Large intestine (tissue), 3 donors: Measurements from ENCODE around the gene RAX2. TPM values are rescaled to one million over a fixed set of nuclear protein-coding genes. Genes with fewer than 3 reads are reported as not detected.

Experiments used
- DNase-seq, 2 donors: peaks; one replicate each; pipeline versions ENCODE4 v3.0.0 to v3.0.0-alpha.2; 2013
- H3K27ac ChIP-seq: one replicate; pipeline ENCODE4 v1.5.1; 2013; ENCODE audit warnings: low read length
- H3K27me3 ChIP-seq: 2 replicates; pipeline ENCODE4 v1.6.1; 2013; ENCODE audit warnings: low read length; ENCODE audit not compliant: control insufficient read depth, insufficient read depth
- H3K36me3 ChIP-seq: 2 replicates; pipeline ENCODE4 v1.6.1; 2013; ENCODE audit warnings: low read length; ENCODE audit not compliant: control insufficient read depth, insufficient read depth
- H3K4me1 ChIP-seq: one replicate; pipeline ENCODE4 v1.6.1; 2013; ENCODE audit warnings: low read length; ENCODE audit not compliant: control insufficient read depth, insufficient read depth
- H3K4me3 ChIP-seq: one replicate; pipeline ENCODE4 v1.5.1; 2013; ENCODE audit warnings: low read length
- H3K9me3 ChIP-seq: one replicate; pipeline ENCODE4 v1.6.1; 2013; ENCODE audit warnings: mild to moderate bottlenecking, low read depth, low read length, moderate library complexity; ENCODE audit not compliant: control insufficient read depth
- WGBS: methylation state at CpG from one replicate; pipeline ENCODE4 v1.1.5; 2013; ENCODE audit warnings: low lambda C conversion rate; ENCODE audit not compliant: insufficient coverage; 5-methylcytosine and 5-hydroxymethylcytosine counted together
- polyA plus RNA-seq: library from polyadenylated mRNA; unstranded; fragments of 120-200 nt; gene quantifications from one replicate; pipeline ENCODE4 v1.2.1, GENCODE V29; 2013

RAX2 gene
- polyA plus RNA-seq, 1 donor = 0.01 TPM

GRCh38 chr19:3725640-3726310, 46.3 kb downstream of the RAX2 start:
- peaks cover 11% of the 10 kb centered on the region for H3K27me3 ChIP-seq
- peaks cover 14% of the 10 kb centered on the region for H3K36me3 ChIP-seq
- H3K4me1 ChIP-seq = peaks cover 8% of the 10 kb centered on the region
- H3K4me3 ChIP-seq = no peak overlapping the region
- WGBS = 100% methylated on average over 2 of the region's 14 CpGs
- peak overlapping the region; percentile 16 for H3K27ac ChIP-seq
- peaks cover 7% of the 10 kb centered on the region for H3K9me3 ChIP-seq
- DNase-seq = peak; percentile 64 to 79

GRCh38 chr19:3725121-3725520, 46.9 kb downstream of the RAX2 start:
- H3K27ac ChIP-seq = no peak overlapping the region
- peaks cover 2% of the 10 kb centered on the region for H3K9me3 ChIP-seq
- DNase-seq = no peak
- H3K27me3 ChIP-seq = peaks cover 13% of the 10 kb centered on the region
- peaks cover 9% of the 10 kb centered on the region for H3K36me3 ChIP-seq
- peaks cover 13% of the 10 kb centered on the region for H3K4me1 ChIP-seq
- no peak overlapping the region for H3K4me3 ChIP-seq
- WGBS = no CpG with 5 or more reads among the region's 3 CpGs

GRCh38 chr19:3723883-3724282, 48.1 kb downstream of the RAX2 start:
- DNase-seq = no peak
- peaks cover 3% of the 10 kb centered on the region for H3K36me3 ChIP-seq
- H3K9me3 ChIP-seq = no peaks in the 10 kb centered on the region
- peaks cover 13% of the 10 kb centered on the region for H3K27me3 ChIP-seq
- H3K27ac ChIP-seq = no peak overlapping the region
- peaks cover 18% of the 10 kb centered on the region for H3K4me1 ChIP-seq
- no CpG with 5 or more reads among the region's 8 CpGs for WGBS
- no peak overlapping the region for H3K4me3 ChIP-seq

DNA sequence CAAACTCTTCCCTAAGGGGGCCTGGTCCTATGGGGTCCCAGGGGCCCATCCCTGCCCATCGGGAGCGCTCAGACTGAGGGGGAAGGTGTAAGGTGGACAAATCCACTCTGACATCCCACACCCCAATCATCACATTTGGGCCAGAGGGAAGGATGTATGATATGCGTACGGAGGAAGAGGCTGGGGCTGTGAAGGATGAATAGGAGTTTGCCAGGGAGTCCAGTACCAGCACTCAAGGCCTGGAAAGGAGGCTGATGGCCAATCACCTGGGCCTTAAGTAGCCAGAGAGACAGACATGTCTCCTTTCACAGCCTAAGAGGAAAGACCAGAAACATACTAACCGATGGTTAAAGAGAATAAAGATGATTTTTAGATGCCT, 48.9 kb downstream of the RAX2 start:
- no peaks in the 10 kb centered on the region for H3K9me3 ChIP-seq
- no peak overlapping the region for H3K27ac ChIP-seq
- peaks cover 18% of the 10 kb centered on the region for H3K4me1 ChIP-seq
- WGBS = no CpG with 5 or more reads among the region's 5 CpGs
- H3K27me3 ChIP-seq = peaks cover 13% of the 10 kb centered on the region
- H3K36me3 ChIP-seq = no peaks in the 10 kb centered on the region
- no peak overlapping the region for H3K4me3 ChIP-seq
- DNase-seq = no peak

DNA sequence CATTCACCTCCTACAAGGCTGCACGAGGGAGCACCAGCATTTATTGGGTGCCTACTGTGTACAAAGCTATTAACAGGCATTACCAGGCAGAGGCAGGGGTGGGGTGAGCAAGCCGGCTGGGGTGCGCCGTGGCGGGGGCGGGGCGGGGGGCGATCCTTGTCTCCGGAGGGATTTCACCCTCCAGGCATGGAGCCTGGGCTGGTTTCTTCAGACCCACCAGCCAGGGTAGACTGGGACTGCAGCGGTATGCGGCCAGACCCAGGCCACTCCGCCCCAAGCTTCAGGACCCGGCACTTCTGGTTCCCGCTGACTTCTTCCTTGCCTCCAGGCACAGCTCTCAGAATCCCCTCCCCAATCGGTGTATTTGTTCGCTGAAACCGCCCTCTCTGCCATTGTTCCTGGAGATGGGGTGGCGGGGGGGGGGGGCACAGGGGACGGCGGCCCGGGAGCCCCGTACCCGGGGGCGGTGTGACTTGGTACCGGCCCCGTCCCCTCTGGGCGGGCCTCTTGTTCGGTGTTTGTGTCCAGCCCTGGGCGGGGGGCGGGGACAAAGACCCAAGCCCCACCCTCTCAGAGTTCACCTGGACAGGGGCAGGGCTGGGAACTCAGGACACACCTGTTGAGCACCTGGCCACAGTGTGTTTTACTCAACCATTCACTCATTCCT, 49.5 kb downstream of the RAX2 start:
- Histone ChIP-seq H3K36me3 (no peaks in the 10 kb centered on the region), H3K27ac (peak overlapping the region; percentile 84), H3K27me3 (peaks cover 13% of the 10 kb centered on the region), H3K4me1 (peaks cover 18% of the 10 kb centered on the region), H3K4me3 (peak overlapping the region; percentile 66), H3K9me3 (no peaks in the 10 kb centered on the region)
- peak; percentile 67 to 76 for DNase-seq
- no CpG with 5 or more reads among the region's 30 CpGs for WGBS

- H3K27ac ChIP-seq = peak overlapping the region; percentile 84
- H3K4me3 ChIP-seq = peak overlapping the region; percentile 66
- no CpG with 5 or more reads among the region's 26 CpGs for WGBS
- peaks cover 13% of the 10 kb centered on the region for H3K27me3 ChIP-seq
- DNase-seq = no peak
- H3K4me1 ChIP-seq = peaks cover 18% of the 10 kb centered on the region
- no peaks in the 10 kb centered on the region for H3K9me3 ChIP-seq
- no peaks in the 10 kb centered on the region for H3K36me3 ChIP-seq
Measured at GRCh38 chr19:3721887-3722442, 50.1 kb downstream of the RAX2 start.

DNA sequence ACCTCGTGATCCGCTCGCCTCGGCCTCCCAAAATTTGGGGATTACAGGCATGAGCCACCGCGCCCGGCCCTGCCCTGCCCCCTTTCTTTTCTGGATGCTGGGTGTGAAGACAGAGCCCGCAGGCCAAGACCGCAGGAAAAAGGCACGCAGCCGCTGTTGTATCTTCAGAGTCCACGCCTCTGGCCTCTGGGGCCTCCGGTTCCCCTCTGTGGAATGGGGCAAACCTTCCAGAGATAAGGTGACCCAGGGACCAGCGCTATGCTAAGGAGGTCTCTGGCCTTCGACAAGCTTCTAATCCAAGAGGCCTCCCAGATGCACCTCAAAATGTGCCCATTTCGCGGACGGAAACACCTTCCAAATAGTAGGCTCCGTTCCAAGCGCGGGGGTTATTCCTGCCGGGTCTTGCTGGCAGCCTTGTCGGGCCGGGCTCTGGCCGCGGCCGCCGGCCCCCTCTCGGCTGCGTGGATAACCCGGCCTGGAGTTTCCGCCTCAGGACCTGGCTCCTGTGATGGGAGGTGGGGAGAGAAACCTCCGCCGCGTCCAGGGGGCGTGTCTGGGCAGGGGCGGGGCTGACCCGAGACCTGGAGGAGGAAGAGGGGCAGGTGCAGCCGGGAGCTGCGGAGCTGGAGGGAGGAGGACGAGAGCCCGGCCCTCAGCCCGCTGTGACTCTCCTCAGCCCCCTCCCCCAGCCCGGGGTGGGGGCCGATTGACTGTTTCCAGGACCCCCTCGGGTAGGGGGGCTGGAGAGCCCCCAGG, 50.7 kb downstream of the RAX2 start:
- WGBS = no CpG with 5 or more reads among the region's 46 CpGs

GRCh38 chr19:3720349-3720917, 51.6 kb downstream of the RAX2 start:
- peak; percentile 96 to 98 for DNase-seq
- 0% methylated on average over 1 of the region's 9 CpGs for WGBS
- H3K9me3 ChIP-seq = no peaks in the 10 kb centered on the region
- H3K4me3 ChIP-seq = peak overlapping the region; percentile 66
- H3K36me3 ChIP-seq = no peaks in the 10 kb centered on the region
- peaks cover 13% of the 10 kb centered on the region for H3K27me3 ChIP-seq
- peaks cover 18% of the 10 kb centered on the region for H3K4me1 ChIP-seq
- H3K27ac ChIP-seq = peak overlapping the region; percentile 84

More for the DNA sequence above, 50.7 kb downstream of the RAX2 start:
- H3K4me3 ChIP-seq = peak overlapping the region; percentile 66
- H3K27ac ChIP-seq = peak overlapping the region; percentile 84
- peaks cover 18% of the 10 kb centered on the region for H3K4me1 ChIP-seq
- DNase-seq = peak; percentile 96 to 97
- H3K27me3 ChIP-seq = peaks cover 13% of the 10 kb centered on the region
- H3K36me3 ChIP-seq = no peaks in the 10 kb centered on the region
- no peaks in the 10 kb centered on the region for H3K9me3 ChIP-seq

DNA sequence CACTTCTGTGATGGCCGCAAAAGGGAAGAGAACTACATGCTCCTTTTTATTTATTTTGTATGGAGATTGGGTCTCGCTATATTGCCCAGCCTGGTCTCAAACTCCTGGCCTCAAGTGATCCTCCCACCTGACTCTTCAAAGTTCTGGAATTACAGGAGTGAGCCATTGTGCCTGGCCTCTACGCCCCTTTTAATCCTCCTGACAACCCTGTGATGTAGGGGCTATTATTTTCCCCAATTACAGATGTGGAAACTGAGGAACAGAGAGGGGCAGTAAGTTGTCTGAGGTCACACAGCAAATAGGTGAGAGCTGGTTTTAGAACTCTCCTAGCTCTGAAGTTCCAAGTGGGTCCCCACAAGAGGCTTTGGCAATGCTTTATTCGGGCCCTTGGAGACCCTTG, 52.2 kb downstream of the RAX2 start:
- Histone ChIP-seq H3K9me3 (no peaks in the 10 kb centered on the region), H3K27me3 (peaks cover 13% of the 10 kb centered on the region), H3K36me3 (no peaks in the 10 kb centered on the region), H3K4me1 (peaks cover 18% of the 10 kb centered on the region), H3K27ac (peak overlapping the region; percentile 84), H3K4me3 (no peak overlapping the region)
- WGBS = no CpG with 5 or more reads among the region's 4 CpGs
- no peak for DNase-seq
